Medulla oblongata (tissue), 1 donor: ENCODE results near the gene NLGN1.
"Not testable (repeated sequence)": the region's sequence is repeated elsewhere in the genome, so short reads cannot be mapped to it uniquely, and the experiment has no call there.

Experiments
- DNase-seq: peaks from one replicate; pipeline ENCODE4 v3.0.0-alpha.2; 2015; ENCODE audit errors: extremely low spot score

The NLGN1 gene

GRCh38 chr3:173553635-173554280, 156.2 kb downstream of the NLGN1 start:
- DNase-seq: peak; percentile 77

GRCh38 chr3:173556546-173556945, 159.0 kb downstream of the NLGN1 start:
- DNase-seq: no peak

GRCh38 chr3:173567997-173568396, 170.5 kb downstream of the NLGN1 start:
- no peak for DNase-seq

GRCh38 chr3:173568623-173569022, 171.1 kb downstream of the NLGN1 start:
- no peak for DNase-seq

GRCh38 chr3:173583496-173583895, 186.0 kb downstream of the NLGN1 start:
- DNase-seq: no peak

GRCh38 chr3:173584093-173584837, 186.7 kb downstream of the NLGN1 start:
- peak; percentile 60 for DNase-seq

- DNase-seq: peak; percentile 53
Measured at GRCh38 chr3:173584838-173585831, 187.6 kb downstream of the NLGN1 start.

GRCh38 chr3:173586166-173586565, 188.6 kb downstream of the NLGN1 start:
- no peak for DNase-seq

- DNase-seq: no peak
Measured at GRCh38 chr3:173587055-173587454, 189.5 kb downstream of the NLGN1 start.

- no peak for DNase-seq
Measured at GRCh38 chr3:173588556-173588955, 191.0 kb downstream of the NLGN1 start.

- DNase-seq: no peak
Measured at GRCh38 chr3:173589116-173589515, 191.6 kb downstream of the NLGN1 start.

GRCh38 chr3:173591401-173591800, 193.9 kb downstream of the NLGN1 start:
- no peak for DNase-seq

GRCh38 chr3:173594881-173595280, 197.3 kb downstream of the NLGN1 start:
- DNase-seq: not testable (repeated sequence)

GRCh38 chr3:173599673-173600072, 202.1 kb downstream of the NLGN1 start:
- no peak for DNase-seq

GRCh38 chr3:173614522-173614921, 217.0 kb downstream of the NLGN1 start:
- no peak for DNase-seq

- no peak for DNase-seq
Measured at GRCh38 chr3:173615661-173616060, 218.1 kb downstream of the NLGN1 start.

GRCh38 chr3:173617490-173617889, 219.9 kb downstream of the NLGN1 start:
- no peak for DNase-seq

- no peak for DNase-seq
Measured at GRCh38 chr3:173618148-173618547, 220.6 kb downstream of the NLGN1 start.

- no peak for DNase-seq
Measured at GRCh38 chr3:173618703-173619102, 221.2 kb downstream of the NLGN1 start.

- DNase-seq: no peak
Measured at GRCh38 chr3:173622166-173622565, 224.6 kb downstream of the NLGN1 start.

- DNase-seq: no peak
Measured at GRCh38 chr3:173624086-173624485, 226.5 kb downstream of the NLGN1 start.

- no peak for DNase-seq
Measured at GRCh38 chr3:173630849-173631248, 233.3 kb downstream of the NLGN1 start.
